IPS DF 4.7 (cell line): ENCODE results near the gene VAMP4.
"Not testable (repeated sequence)": the region's sequence is repeated elsewhere in the genome, so short reads cannot be mapped to it uniquely, and the experiment has no call there.

Experiments used
- DNase-seq: peaks from one replicate; pipeline ENCODE4 v3.0.0-alpha.2; 2013; ENCODE audit warnings: low spot score; ENCODE audit errors: extremely low read depth

Gene VAMP4

DNA sequence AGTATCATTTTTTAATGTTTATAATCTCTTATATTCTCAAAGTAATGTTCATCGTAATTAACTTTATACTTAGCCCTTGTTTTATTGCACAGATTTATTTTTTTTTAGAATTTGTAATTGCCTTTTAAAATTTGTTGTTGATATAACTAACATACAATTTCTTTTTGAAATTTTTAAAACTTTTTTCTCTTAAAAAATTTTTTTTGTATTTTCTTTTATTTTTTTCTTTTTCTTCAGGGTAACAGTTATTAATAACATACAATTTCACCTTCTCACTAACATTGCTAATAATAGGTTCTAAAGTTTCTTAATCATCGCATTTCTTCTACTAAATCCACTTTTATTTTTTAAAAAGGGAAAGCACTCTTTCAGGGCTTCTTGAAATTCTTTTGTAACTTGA is 11.3 kb upstream of the VAMP4 start:
- no peak for DNase-seq

DNA sequence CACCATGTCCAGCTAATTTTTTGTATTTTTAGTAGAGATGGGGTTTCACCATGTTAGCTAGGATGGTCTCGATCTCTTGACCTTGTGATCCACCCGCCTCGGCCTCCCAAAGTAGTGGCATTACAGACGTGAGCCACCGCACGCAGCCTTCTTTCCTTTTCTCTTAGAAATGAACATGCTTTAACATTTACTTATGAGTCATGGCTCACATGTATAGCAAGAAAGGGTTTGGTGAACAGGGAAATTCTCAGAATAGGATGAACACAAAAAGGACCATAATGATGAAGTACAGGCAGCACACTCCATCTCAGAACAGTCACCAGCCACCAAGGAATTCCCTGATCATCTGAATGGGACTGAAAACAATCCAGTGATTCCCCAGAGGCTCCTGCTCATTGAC is 9.4 kb upstream of the VAMP4 start:
- no peak for DNase-seq

DNA sequence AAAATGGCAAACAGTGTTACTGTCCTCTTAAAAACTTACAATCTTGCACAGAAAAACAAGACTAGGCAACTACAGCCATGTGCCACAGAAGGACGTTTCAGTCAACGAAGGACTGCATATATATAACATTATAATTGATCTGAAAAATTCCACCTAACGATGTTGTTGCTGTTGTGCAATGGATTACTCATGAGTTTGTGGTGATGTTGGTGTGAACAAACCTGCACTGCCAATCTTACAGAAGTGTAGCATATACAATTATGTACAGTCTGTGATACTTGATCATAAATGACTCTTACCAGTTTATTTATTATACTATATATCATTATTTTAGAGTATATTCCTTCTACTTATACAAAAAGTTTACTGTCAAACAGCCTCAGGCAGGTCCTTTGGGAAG is 6.8 kb upstream of the VAMP4 start:
- DNase-seq = no peak

DNA sequence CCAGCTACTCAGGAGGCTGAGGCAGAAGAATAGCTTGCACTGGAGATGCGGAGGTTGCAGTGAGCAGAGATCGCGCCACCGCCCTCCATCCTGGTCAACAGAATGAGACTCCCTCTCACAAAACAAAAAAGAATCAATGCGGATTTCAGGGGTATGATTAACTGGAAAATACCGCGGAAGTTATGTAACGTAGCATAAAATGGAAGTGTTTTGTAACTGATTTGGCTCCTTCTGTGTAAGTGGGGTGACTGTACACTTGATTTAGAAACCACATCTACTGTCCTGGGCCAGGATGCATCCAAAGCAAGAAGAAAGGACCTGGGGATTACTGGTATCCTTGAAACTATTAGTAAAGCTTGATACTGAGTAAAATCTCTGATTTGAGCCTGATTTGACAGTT is 3.1 kb upstream of the VAMP4 start:
- DNase-seq = no peak

DNA sequence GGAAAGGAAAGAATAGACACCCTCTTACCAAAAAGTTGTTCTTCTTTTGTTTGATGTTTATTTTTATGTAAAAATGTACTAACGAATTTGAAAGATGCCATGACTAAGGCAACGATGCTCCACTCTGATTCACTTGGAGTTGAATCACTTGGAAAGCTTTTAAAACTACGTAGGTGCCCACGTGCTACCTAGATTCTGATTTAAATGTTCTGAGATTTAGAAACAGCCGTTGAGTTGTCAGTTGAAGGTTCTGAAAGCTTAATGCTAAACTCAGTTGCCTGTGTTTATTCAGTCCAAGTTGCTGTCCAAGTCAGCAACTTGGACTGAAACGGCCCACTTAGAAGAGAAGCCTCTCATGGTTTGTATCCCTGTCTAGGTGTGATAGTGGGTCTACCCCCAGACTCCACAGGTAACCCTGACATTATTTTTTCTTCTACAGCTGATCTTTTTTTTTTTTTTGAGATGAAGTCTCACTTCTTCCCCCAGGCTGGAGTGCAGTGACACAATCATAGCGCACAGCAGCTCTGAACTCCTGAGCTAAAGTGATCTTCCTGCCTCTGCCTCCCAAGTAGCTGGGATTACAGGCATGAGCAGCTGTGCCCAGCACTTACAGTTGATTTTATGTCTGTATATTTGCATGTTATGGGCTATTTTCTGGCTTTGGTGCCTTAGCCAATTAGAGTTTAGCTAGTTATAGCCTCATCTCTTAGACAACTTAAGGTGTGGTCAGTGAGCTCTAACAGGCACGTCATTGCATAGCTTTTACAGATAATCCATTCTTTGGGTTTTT is 1.4 kb upstream of the VAMP4 start:
- DNase-seq = no peak

DNA sequence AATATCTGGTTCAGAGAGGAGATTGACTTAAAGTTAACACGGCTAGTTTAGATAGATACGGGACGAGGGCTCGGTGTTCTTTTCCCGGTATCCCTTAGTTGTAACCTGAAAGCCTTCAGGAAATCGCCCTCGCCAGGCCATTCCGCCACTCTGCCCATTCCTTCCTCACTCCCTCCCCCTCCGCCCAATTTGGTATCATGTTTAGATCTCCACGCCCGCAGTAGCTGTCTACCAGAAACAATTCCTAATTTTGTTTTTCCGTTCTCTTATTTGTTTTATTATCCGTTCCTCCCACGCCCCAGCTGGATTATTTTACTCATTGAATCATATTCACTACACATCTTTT is 685 bp upstream of the VAMP4 start:
- no peak for DNase-seq

DNA sequence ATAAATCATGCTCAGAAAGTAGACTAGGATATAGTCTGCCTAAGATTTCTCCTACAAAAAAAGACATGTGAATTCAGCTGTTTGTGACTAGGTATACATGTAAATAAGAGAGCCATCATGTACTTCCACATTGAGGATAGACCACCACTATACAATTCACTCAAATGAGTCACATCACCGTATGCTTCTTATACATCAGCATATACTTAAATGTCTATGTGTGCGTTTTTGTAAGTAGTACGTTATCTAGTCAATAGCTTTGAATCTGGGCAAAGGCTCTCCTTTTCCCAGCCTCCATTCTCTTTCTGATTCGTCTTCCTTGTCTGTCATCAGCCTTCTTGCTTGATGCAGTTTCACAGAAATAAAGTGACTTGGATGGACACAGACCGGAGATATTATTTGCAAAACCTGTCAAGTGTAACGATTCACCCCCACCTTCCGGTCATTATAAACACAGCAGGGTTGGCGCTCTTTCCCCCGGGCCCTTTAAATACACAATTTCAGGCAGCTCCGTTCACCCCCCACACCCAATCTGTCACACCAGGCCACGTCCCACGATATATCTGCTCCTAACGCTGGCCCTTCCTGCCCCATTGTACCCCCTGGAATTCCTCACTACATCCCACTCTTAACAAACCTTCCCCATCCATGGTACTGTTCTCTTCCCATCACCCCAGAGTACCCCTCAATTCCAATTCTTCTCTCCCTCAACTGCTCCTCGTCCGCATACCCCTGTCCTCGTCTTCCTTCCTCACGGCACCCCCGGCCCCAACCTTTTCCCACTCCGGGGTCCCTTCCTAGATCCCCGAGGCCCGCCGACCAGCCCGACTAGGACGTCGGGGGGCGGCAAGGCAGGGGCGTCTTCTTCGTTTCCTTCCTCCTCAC is 636 bp downstream of the VAMP4 start:
- no peak for DNase-seq

DNA sequence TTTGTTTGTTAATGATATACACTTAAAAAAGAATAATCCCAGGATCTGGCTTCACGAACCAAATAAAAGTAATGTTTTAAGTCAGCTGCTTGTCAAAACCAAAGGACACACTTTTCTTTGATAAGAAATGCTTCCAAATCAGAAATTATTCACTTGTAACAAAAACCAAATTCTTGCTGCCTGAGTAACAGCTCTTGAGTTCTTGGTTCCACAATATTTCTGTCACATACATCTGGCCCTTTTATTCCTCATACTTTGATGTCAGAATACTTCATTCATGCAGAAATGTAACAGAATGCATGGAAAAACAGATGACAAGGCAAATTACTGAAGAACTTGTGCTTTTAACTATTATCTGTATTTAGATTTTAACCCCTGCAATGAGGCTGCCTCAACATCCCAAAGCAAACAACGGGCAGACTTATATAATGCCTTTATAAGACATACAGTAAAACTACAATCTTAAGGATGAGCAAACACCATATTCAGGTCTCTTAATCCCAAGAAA is 1.5 kb downstream of the VAMP4 start:
- DNase-seq = no peak

DNA sequence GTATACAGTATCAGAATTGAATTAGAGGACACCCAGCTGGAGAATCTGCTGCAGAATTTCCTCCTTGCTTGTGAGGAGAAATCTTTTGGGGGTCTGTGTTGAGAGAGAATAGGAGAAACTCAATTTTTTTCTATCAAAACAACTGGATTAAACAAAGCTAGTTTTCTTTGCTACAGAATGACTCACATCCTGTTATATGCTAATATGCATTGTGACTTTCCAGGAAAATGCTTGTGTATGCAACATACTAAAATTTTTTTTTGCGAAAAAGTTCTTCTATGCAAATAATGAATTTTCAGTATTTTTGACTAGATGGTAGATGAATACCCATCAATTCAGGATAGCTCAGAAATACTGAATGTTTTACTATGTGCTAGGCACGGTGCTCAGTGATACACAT is 2.2 kb downstream of the VAMP4 start:
- DNase-seq = no peak

DNA sequence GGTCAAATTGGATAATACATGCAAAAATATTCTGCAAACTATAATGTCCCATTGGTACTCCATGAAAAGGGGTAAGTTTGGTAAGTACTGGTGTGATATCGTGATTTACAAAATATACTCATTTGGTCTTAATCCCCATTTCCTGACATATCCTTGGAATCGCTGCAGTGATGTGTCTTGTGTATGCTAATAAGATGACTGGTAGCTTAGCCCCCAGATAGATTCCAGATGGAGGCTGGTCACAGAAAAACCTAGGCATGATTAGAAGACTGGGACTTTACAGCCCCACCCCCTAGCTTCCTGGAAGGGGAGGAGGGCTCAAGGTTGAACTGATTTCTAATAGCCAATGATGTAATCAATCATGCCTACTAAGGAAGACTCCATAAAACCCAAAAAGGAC is 3.0 kb downstream of the VAMP4 start:
- DNase-seq = no peak

DNA sequence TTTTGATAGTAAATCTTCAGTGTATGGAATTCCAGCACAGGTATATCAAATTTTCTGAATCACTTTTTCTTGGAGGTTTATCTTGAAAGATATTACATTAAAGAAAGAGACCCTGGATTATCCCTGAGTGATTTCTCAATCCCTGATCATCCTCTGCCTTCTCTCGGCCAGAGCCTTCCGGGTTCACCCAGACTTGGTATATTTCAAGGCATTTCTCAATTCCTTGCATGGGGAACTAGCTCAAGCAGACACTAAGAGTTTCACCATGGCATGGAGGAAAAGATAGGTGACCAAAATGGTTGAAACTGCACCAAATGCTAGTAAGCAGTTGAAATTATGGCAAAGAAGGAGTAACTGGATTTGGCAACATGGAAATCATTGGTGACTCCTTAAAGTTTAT is 5.7 kb downstream of the VAMP4 start:
- DNase-seq = no peak

DNA sequence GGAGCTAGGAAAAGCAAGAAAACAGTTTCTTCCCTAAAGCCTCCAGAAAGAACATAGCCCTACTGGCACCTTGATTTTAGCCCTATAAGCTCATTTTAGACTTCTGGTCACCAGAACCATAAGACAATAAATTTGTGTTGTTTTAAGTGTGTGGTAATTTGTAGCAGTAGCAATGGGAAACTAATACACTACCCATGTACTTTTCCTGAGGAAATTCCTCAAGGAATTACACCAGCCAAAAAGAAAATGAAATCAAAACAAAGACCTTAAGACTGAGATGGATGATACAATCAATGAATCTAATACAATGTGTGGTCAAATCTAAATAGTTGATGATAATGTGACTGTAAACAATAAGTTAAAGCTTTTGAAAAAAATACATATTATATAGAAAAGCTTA is 11.8 kb downstream of the VAMP4 start:
- no peak for DNase-seq

DNA sequence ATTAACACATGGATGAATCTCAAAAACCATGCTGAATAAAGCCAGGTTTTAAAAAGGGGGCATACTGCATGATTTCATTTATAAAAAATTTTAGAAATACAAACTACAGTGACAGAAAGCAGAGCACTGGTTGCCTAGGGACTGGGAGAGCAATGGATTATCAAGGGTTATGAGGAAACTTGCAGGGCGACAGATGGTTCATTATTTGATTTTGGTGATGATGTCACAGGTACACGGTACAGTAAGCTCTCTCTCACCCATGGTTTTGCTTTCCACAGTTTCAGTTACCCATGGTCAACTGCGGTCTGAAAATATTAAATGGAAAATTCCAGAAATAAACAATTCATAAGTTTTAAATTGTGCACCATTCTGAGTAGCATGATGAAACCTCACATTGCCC is 14.1 kb downstream of the VAMP4 start:
- DNase-seq = no peak

DNA sequence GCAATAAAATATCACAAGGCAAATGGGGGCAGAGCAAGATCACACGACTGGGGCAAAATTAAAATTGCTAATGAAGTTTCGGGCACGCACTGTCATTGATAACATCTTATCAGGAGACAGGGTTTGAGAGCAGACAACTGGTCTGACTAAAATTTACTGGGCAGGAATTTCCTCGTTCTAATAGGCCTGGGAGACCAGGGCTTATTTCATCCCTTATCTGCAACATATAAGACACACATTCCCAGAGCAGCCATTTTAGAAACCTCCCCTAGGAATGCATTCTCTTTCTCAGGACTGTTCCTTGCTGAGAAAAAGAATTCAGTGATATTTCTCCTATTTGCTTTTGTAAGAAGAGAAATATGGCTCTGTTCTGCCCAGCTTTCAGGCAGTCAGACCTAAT is 18.7 kb downstream of the VAMP4 start:
- not testable (repeated sequence) for DNase-seq

DNA sequence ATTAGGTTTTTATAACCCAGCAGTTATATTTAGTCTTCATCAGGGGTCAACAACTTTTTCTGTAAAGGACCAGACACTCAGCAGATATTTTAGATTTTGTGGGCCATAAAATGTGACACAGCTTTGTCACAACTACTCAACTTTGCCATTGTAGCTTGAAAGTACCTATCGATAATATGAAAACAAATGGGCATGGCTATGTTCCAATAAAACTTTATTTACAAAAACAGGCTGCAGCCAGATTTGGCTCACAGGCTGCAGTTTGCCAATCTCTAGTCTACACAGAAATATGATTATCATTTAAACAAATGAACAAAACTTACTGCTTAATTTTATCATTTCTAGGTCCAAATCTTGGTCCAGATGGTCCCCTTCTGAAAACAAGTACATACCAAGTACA is 23.0 kb downstream of the VAMP4 start:
- no peak for DNase-seq

DNA sequence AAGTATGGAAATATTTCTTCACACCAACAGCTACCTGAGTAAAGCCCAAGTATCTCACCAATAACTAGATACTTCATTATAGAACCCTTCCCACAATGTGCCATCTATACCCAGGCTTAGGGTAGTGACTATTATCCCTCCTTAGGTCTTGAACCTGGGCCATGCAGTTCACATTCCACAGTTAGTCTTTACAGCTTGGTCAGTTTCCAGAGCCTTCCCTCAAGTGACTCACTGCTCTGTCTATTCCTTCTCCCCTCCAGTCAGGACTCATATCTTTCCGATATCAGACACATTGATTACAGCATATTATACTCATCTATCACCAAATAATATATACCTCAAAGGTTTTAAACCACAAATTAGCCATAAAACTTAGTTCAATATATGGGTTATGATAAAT is 23.6 kb downstream of the VAMP4 start:
- no peak for DNase-seq

DNA sequence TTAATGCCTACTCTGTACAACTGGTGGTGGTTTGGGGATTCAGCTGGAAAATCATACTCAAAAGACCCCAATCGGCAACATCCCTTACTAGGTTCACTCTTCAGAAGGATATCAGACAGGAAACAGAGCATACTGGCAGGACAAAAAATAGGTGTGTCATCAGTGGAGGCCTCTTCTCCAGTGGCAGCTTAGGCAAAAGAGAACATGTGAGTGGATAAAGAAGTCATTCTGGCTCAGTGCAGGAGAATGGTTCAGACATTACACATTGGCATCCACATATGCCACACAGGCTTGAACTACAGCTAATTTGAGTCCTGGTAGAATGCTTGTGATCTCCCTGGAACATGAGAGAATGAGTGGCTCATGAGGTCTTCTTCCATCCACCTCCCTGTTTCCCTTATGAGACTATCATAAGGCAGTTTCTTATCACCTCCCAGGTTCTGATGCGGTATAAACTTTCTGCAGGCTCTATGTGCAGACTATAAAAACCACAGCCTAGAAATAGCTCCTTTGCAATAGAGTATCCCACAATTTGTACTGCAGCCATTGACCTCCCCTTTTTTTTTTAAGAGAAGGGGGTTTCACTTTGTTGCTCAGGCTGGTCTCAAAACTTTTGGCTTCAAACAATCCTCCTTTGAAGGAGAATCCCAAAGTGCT is 24.7 kb downstream of the VAMP4 start:
- DNase-seq = no peak

DNA sequence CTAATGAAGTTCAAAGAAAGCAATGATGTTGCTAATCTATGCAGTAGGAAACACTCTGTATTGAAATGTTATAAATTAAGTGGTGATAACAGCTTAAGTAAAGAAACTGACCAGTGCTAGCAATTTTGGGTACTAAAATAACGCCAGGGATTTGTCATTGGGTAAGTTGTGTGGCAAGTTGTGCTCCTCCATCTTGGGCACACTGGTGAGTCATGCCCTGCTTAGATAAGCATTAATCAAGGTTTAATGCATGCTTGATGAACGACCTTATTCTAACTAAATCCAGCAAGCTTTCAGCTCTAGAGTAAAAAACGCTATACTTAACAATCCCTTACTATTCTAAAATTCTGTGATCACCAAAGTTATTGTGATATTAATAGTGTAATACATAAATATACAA is 25.2 kb downstream of the VAMP4 start:
- no peak for DNase-seq

DNA sequence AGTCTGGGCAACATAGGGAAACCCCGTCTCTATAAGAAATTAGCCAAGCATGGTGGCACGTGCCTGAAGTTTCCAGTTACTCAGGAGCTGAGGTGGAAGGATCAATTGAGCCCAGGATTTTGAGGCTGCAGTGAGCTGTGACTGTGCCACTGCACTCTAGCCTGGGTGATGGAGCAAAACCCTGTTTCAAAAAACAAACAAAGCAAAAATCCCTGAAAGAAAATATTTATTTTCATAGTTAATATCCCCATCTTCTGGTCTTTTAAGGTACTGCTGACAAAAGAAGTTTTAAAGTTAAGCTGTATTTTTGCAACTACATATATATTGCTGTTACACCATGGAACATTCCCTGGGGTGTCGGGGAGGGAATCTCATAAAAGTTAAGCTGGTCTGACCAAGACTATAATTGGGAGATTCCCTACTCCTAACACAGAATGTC is 26.0 kb downstream of the VAMP4 start:
- DNase-seq = no peak

DNA sequence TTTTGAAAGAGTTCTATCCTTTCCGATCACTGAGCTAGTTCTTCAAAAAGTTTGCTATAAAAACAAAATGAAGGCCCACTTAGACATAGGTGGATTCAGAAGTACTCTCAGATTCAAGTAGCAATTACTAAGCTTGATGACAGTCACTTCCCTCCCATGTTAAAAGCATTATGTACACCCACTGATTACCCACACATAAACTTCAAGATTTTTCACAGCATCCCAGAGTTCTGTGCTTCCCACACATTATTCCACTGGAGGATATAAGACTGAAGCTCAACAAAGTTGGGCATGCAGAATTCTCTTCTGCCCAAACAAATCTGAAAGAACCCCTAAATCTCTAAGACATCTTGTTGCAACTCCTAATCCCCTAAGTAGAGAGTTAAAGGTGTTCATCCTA is 29.5 kb downstream of the VAMP4 start:
- DNase-seq = no peak

DNA sequence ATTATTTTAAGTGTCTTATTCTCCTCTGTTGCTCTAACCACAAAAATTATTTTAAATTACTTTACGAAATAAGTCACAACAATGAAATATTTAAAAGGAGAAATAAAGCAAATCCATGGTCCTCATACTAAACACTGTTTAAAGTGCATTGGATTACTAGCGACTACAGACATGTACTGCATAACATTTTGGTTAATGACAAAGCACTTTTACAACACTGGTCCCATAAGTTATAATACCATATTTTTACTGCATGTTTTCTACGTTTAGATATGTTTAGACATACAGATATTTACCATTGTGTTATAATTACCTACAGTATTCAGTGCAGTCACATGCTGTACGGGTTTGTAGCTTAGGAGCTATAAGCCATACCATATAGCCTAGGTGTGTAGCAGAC is 30.2 kb downstream of the VAMP4 start:
- DNase-seq = no peak

DNA sequence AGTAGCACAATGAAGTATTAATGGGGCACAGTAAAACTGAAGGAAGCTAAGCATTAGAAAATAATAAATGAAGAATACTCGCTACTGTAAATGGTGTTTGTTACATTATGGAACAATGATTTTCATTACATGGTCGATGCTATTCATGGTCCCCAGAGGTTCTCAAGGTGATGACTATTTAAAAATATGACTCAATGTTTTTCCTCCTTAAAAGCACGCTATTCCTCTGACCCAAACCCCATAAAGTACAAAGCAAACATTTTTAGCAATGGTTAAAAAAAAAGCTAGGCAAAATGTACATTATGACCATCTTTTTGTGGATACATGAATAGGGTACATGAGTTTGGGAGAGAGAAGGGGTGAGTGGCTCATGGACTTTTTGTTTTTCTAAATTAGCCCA is 34.3 kb downstream of the VAMP4 start:
- DNase-seq = no peak
